Breast epithelium (tissue), 4 donors: ENCODE data around the gene SHISA5. TPM values are rescaled to one million over a fixed set of nuclear protein-coding genes. Genes with fewer than 3 reads are reported as not detected.
"Not testable (repeated sequence)": the region's sequence is repeated elsewhere in the genome, so short reads cannot be mapped to it uniquely, and the experiment has no call there.

ENCODE experiments used
- DNase-seq, 2 donors: peaks; one replicate each; pipeline ENCODE4 v3.0.0-alpha.2; 2019; ENCODE audit warnings: low spot score in 2 of 2
- H3K27ac ChIP-seq, 2 donors: fragments of 200-600 bp; sonication (generic) in 1 of 2; one replicate each; pipeline ENCODE4 v1.5.1; 2016 to 2019; ENCODE audit warnings: mild to moderate bottlenecking in 1 of 2
- H3K27me3 ChIP-seq, 2 donors: fragments of 200-600 bp; sonication (generic) in 1 of 2; one replicate each; pipeline versions ENCODE4 v1.5.1 to v1.6.0; 2017 to 2019; ENCODE audit warnings: control low read depth in 1 of 2, mild to moderate bottlenecking in 1 of 2
- H3K36me3 ChIP-seq: fragments of 200-600 bp; one replicate; pipeline ENCODE4 v1.5.1; 2019
- H3K4me1 ChIP-seq, 2 donors: fragments of 200-600 bp; sonication (generic); one replicate each; pipeline ENCODE4 v1.5.1; 2016 to 2019; ENCODE audit warnings: control low read depth in 1 of 2
- H3K4me3 ChIP-seq, 3 donors: fragments of 200-600 bp; sonication (generic); 1 replicate in 2 of 3; 2 replicates in 1 of 3; pipeline ENCODE4 v1.5.1; 2016 to 2019; ENCODE audit warnings: mild to moderate bottlenecking in 3 of 3, moderate library complexity in 2 of 3
- H3K9me3 ChIP-seq, 2 donors: fragments of 200-600 bp; sonication (generic) in 1 of 2; one replicate each; pipeline ENCODE4 v1.5.1; 2016 to 2019; ENCODE audit warnings: control low read depth in 1 of 2
- CTCF ChIP-seq, 3 donors: fragments of 450-650 bp; IDR thresholded peaks; one replicate each; pipeline ENCODE4 v1.5.1; 2016 to 2017; ENCODE audit warnings: antibody characterized with exemption in 3 of 3, mild to moderate bottlenecking in 3 of 3, moderate library complexity in 3 of 3
- POLR2A ChIP-seq: fragments of 450-650 bp; IDR thresholded peaks from one replicate; pipeline ENCODE4 v1.6.1; 2016; ENCODE audit warnings: antibody characterized with exemption, mild to moderate bottlenecking, moderate library complexity
- POLR2AphosphoS5 ChIP-seq, 3 donors: sonication (generic); formaldehyde crosslinking; IDR thresholded peaks; one replicate each; pipeline ENCODE4 v1.6.1; 2017; ENCODE audit warnings: antibody characterized with exemption in 3 of 3
- intact Hi-C: fragments of 100-400 bp; cut with DNase I; formaldehyde crosslinking; loops from one replicate; pipeline ENCODE4 v1.15.1; 2023; ENCODE audit warnings: low total_unique reads
- total RNA-seq, 3 donors: library from RNA; depleted of rRNA; stranded (reverse); fragments of >200 nt; gene quantifications; one replicate each; pipeline ENCODE4 v1.1.0, GENCODE V29; 2016

SHISA5 gene
- total RNA-seq, result 10 to 100 TPM; 65.6 to 90.1 (median 77.0) TPM

- peak within 1 kb of the TSS; percentile 92 to 97 for H3K27ac ChIP-seq
- peaks cover 8 to 10% of the 10 kb centered on the region in 2 donors for H3K4me1 ChIP-seq
- peak; percentile 52 to 71 for DNase-seq
- no peaks in the 10 kb centered on the region for H3K36me3 ChIP-seq
- H3K9me3 ChIP-seq, result no peaks in the 10 kb centered on the region
- no peaks in the 10 kb centered on the region for H3K27me3 ChIP-seq
- TF ChIP-seq CTCF (IDR thresholded peaks at IDR 0.05) (no peak), POLR2AphosphoS5 (IDR thresholded peaks at IDR 0.05) (peak in 1 of 3 donors; percentile 34), POLR2A (no peak)
- intact Hi-C loops, result no loop called here
- peak within 1 kb of the TSS; percentile 73 to 89 (median 81) for H3K4me3 ChIP-seq
These were observed at the start of gene SHISA5 for GRCh38 chr3:48504051-48504946. SHISA5 (minus strand) TSS chr3:48504174; CDS start chr3:48504094, 80 bp downstream.

GRCh38 chr3:48553361-48553760, 49.4 kb upstream of the SHISA5 start:
- H3K9me3 ChIP-seq, result no peaks in the 10 kb centered on the region
- no peak overlapping the region for H3K4me3 ChIP-seq
- TF ChIP-seq POLR2AphosphoS5 (IDR thresholded peaks at IDR 0.05) (no peak), CTCF (IDR thresholded peaks at IDR 0.05) (no peak), POLR2A (no peak)
- no peak overlapping the region for H3K27ac ChIP-seq
- no peaks in the 10 kb centered on the region for H3K36me3 ChIP-seq
- DNase-seq, result no peak
- peaks cover 0 to 4% of the 10 kb centered on the region in 2 donors for H3K4me1 ChIP-seq
- H3K27me3 ChIP-seq, result no peaks in the 10 kb centered on the region
- intact Hi-C loops, result loop anchor here (5.0 kb wide), 1 partner anchor 91 kb away; no protein-coding TSS in a partner anchor

- Histone ChIP-seq H3K9me3 (no peaks in the 10 kb centered on the region), H3K4me1 (peaks cover 0 to 4% of the 10 kb centered on the region in 2 donors), H3K4me3 (no peak overlapping the region), H3K36me3 (no peaks in the 10 kb centered on the region), H3K27me3 (no peaks in the 10 kb centered on the region), H3K27ac (peak overlapping the region; percentile 45 to 57)
- peak in 1 of 2 donors; percentile 45 for DNase-seq
- TF ChIP-seq POLR2AphosphoS5 (IDR thresholded peaks at IDR 0.05), result no peak
- no peak for TF ChIP-seq CTCF (IDR thresholded peaks at IDR 0.05)
- TF ChIP-seq POLR2A, result no peak
- intact Hi-C loops, result loop anchor here (5.0 kb wide), 1 partner anchor 90 kb away; no protein-coding TSS in a partner anchor
These were observed 48.4 kb upstream of the SHISA5 start for GRCh38 chr3:48552111-48552951.

- not testable (repeated sequence) for H3K36me3 ChIP-seq, H3K27me3 ChIP-seq, H3K9me3 ChIP-seq, DNase-seq, H3K4me3 ChIP-seq, H3K4me1 ChIP-seq
- peak overlapping the region; percentile 45 to 57 for H3K27ac ChIP-seq
- intact Hi-C loops, result loop anchor here (5.0 kb wide), 1 partner anchor 89 kb away; no protein-coding TSS in a partner anchor
These were observed 47.7 kb upstream of the SHISA5 start for GRCh38 chr3:48551651-48552050.

- no peak overlapping the region for H3K27ac ChIP-seq
- H3K4me3 ChIP-seq, result no peak overlapping the region
- no peaks in the 10 kb centered on the region for H3K27me3 ChIP-seq
- H3K4me1 ChIP-seq, result no peaks in the 10 kb centered on the region
- intact Hi-C loops, result no loop called here
- H3K36me3 ChIP-seq, result no peaks in the 10 kb centered on the region
- H3K9me3 ChIP-seq, result no peaks in the 10 kb centered on the region
- DNase-seq, result peak; percentile 75 to 83
- TF ChIP-seq POLR2A (no peak), POLR2AphosphoS5 (IDR thresholded peaks at IDR 0.05) (peak in 2 of 3 donors; percentile 43 to 45), CTCF (IDR thresholded peaks at IDR 0.05) (peak; percentile 90 to 96 (median 92))
These were observed 45.0 kb upstream of the SHISA5 start for GRCh38 chr3:48548729-48549705.
